Caco-2 (cell line): ENCODE data around the gene TCHP. TPM values are rescaled to one million over a fixed set of nuclear protein-coding genes. Genes with fewer than 3 reads are reported as not detected.

Experiments used
- BruUV-seq: library from RNA; stranded (reverse); fragments of 400-500 nt; replicated peaks from 2 replicates; lab custom pipeline; 2021; lab: Mats Ljungman, UMichigan
- CTCF ChIA-PET: fragments of 300-600 bp; sonication (Branson Sonifier 250); formaldehyde crosslinking; loops from one replicate; lab custom pipeline; 2022; ENCODE audit warnings: antibody characterized with exemption; lab: Charles Lee
- POLR2A ChIA-PET: fragments of 300-600 bp; sonication (Branson Sonifier 250); formaldehyde crosslinking; loops from one replicate; lab custom pipeline; 2022; ENCODE audit warnings: antibody characterized with exemption; lab: Charles Lee
- DNase-seq, 2 experiments: peaks; one replicate each; pipeline versions ENCODE4 v3.0.0 to v3.0.0-alpha.2; 2020 to 2022
- H3K27me3 ChIP-seq: replicated peaks from 2 replicates; pipeline ENCODE4 v1.6.0; 2011; ENCODE audit warnings: low read length; ENCODE audit not compliant: control insufficient read depth, insufficient read depth
- H3K36me3 ChIP-seq: 2 replicates; pipeline ENCODE4 v1.5.1; 2011; ENCODE audit warnings: low read length; ENCODE audit not compliant: control insufficient read depth, insufficient read depth
- H3K4me1 ChIP-seq: fragments of 250-450 bp; sonication (Bioruptor Pico); 2 replicates; pipeline ENCODE4 v1.5.1; 2020; ENCODE audit warnings: mild to moderate bottlenecking
- H3K4me3 ChIP-seq: 2 replicates; pipeline ENCODE4 v1.5.1; 2011; ENCODE audit warnings: low read depth, mild to moderate bottlenecking, control low read depth, low read length
- H3K9me3 ChIP-seq: fragments of 250-450 bp; sonication (Bioruptor Pico); 2 replicates; pipeline ENCODE4 v1.5.1; 2020; ENCODE audit warnings: mild to moderate bottlenecking, moderate library complexity
- H3K27ac Mint-ChIP-seq: one replicate; pipeline ENCODE4 v1.8.0; 2022; ENCODE audit warnings: mixed read lengths; ENCODE audit not compliant: unreplicated experiment
- H3K27me3 Mint-ChIP-seq: one replicate; pipeline ENCODE4 v1.8.0; 2022; ENCODE audit warnings: mixed read lengths; ENCODE audit not compliant: insufficient read depth, unreplicated experiment
- H3K36me3 Mint-ChIP-seq: one replicate; pipeline ENCODE4 v1.8.0; 2022; ENCODE audit warnings: mild to moderate bottlenecking, mixed read lengths; ENCODE audit not compliant: insufficient read depth, unreplicated experiment
- H3K4me1 Mint-ChIP-seq: one replicate; pipeline ENCODE4 v1.8.0; 2022; ENCODE audit warnings: low read depth, mixed read lengths; ENCODE audit not compliant: unreplicated experiment
- H3K4me3 Mint-ChIP-seq: one replicate; pipeline ENCODE4 v1.8.0; 2022; ENCODE audit warnings: mild to moderate bottlenecking, moderate library complexity, mixed read lengths; ENCODE audit not compliant: unreplicated experiment
- H3K9me3 Mint-ChIP-seq: one replicate; pipeline ENCODE4 v1.8.0; 2022; ENCODE audit warnings: mixed read lengths; ENCODE audit not compliant: unreplicated experiment
- CTCF ChIP-seq, 2 experiments: fragments of 200-600 bp in 1 of 2; IDR thresholded peaks; 1 replicate in 1 of 2; 2 replicates in 1 of 2; pipeline versions ENCODE4 v1.5.1 to v1.8.0; 2011 to 2022; ENCODE audit warnings: antibody characterized with exemption in 1 of 2, control low read depth in 1 of 2, inconsistent platforms in 1 of 2, low read depth in 1 of 2, low read length in 1 of 2, mild to moderate bottlenecking in 1 of 2, moderate library complexity in 1 of 2; ENCODE audit not compliant: insufficient read depth in 1 of 2, severe bottlenecking in 1 of 2, unreplicated experiment in 1 of 2
- intact Hi-C: fragments of 100-400 bp; cut with micrococcal nuclease; formaldehyde crosslinking; loops from one replicate; pipeline ENCODE4 v1.10.0; 2022; ENCODE audit not compliant: unreplicated experiment
- total RNA-seq: library from RNA; stranded (reverse); gene quantifications from 2 replicates; pipeline ENCODE4 v1.2.3, GENCODE V29; 2022

Gene TCHP
- total RNA-seq, 1 experiment from 2014 or later: 17.7 TPM

DNA sequence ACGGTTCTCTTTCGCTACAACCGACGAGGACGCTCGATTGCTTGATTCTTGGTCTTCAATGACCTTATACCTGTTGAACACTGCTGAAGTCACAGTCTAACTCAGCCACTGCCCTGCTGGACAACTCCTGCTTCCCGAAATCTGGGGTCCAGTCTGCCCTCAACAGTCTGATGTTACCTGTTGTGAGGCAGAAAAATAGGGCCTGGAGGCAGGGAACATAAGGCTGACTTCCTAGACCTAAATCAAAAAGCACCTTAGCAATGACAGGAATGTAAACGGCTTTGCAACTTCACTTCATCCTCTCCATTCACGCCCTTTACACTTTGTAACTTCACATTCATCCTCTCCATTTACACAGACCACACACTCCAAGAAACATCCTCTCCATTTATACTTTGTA lies 19.1 kb upstream of the TCHP start:
- Mint-ChIP-seq H3K27ac (peak overlapping the region; percentile 27), H3K27me3 (no peaks in the 10 kb centered on the region), H3K9me3 (no peaks in the 10 kb centered on the region), H3K36me3 (no peaks in the 10 kb centered on the region), H3K4me3 (peak overlapping the region; percentile 71), H3K4me1 (peaks cover 25% of the 10 kb centered on the region)
- intact Hi-C loops: loop anchor here (1.0 kb wide), 2 partner anchors 28 to 76 kb away; no protein-coding TSS in a partner anchor
- no TSS peak for BruUV-seq
- ChIA-PET CTCF (interaction anchor here (1.5 kb wide), 1 partner anchor 36 kb away, joined by 5 read pairs; no protein-coding TSS in a partner anchor), POLR2A (no interaction called here)
- H3K4me1 ChIP-seq: peaks cover 17% of the 10 kb centered on the region
- peak overlapping the region; percentile 39 for H3K4me3 ChIP-seq
- no peak for TF ChIP-seq CTCF (IDR thresholded peaks at IDR 0.05; ENCODE audit: insufficient read depth in 1 of 2, low read depth in 1 of 2, low read length in 1 of 2, severe bottlenecking in 1 of 2, unreplicated experiment in 1 of 2)
- no peaks in the 10 kb centered on the region for H3K9me3 ChIP-seq
- DNase-seq: no peak
- H3K27me3 ChIP-seq: no peaks in the 10 kb centered on the region; the same call in 1 of the 2 replicates
- no peaks in the 10 kb centered on the region for H3K36me3 ChIP-seq

GRCh38 chr12:109881752-109882151 lies 18.3 kb upstream of the TCHP start:
- peaks cover 12% of the 10 kb centered on the region for H3K4me1 ChIP-seq
- no TSS peak for BruUV-seq
- Mint-ChIP-seq H3K27ac (no peak overlapping the region), H3K36me3 (no peaks in the 10 kb centered on the region), H3K4me3 (no peak overlapping the region), H3K4me1 (peaks cover 25% of the 10 kb centered on the region), H3K9me3 (no peaks in the 10 kb centered on the region), H3K27me3 (no peaks in the 10 kb centered on the region)
- H3K9me3 ChIP-seq: no peaks in the 10 kb centered on the region
- H3K36me3 ChIP-seq: no peaks in the 10 kb centered on the region
- ChIA-PET CTCF (interaction anchor here (1.5 kb wide), 1 partner anchor 36 kb away, joined by 5 read pairs; no protein-coding TSS in a partner anchor), POLR2A (no interaction called here)
- H3K27me3 ChIP-seq: no peaks in the 10 kb centered on the region; the same call in 1 of the 2 replicates
- intact Hi-C loops: no loop called here
- H3K4me3 ChIP-seq: no peak overlapping the region
- no peak for DNase-seq
- no peak for TF ChIP-seq CTCF (IDR thresholded peaks at IDR 0.05; ENCODE audit: insufficient read depth in 1 of 2, low read depth in 1 of 2, low read length in 1 of 2, severe bottlenecking in 1 of 2, unreplicated experiment in 1 of 2)

- Mint-ChIP-seq H3K4me3 (no peak overlapping the region), H3K27ac (no peak overlapping the region), H3K27me3 (no peaks in the 10 kb centered on the region), H3K9me3 (no peaks in the 10 kb centered on the region), H3K4me1 (peaks cover 25% of the 10 kb centered on the region), H3K36me3 (peaks cover 4% of the 10 kb centered on the region)
- BruUV-seq: no TSS peak
- Histone ChIP-seq H3K4me3 (no peak overlapping the region), H3K4me1 (peaks cover 12% of the 10 kb centered on the region), H3K36me3 (no peaks in the 10 kb centered on the region), H3K9me3 (no peaks in the 10 kb centered on the region), H3K27me3 (no peaks in the 10 kb centered on the region; the same call in 1 of the 2 replicates)
- no peak for DNase-seq
- ChIA-PET POLR2A (no interaction called here), CTCF (no interaction called here)
- TF ChIP-seq CTCF (IDR thresholded peaks at IDR 0.05; ENCODE audit: insufficient read depth in 1 of 2, low read depth in 1 of 2, low read length in 1 of 2, severe bottlenecking in 1 of 2, unreplicated experiment in 1 of 2): no peak
- intact Hi-C loops: no loop called here
These were observed 16.6 kb upstream of the TCHP start for GRCh38 chr12:109883461-109883860.
